ENCODE measurements around the gene RHBDD2.

- TF ChIP-seq CTCF (IDR thresholded peaks at IDR 0.05 in 2 of 3, conservative IDR thresholded peaks at IDR 0.05 in 1 of 3; ENCODE audit: control insufficient read depth in 2 of 3, extremely low read depth in 1 of 3, insufficient read depth in 1 of 3, low read depth in 3 of 3, low read length in 3 of 3): no peak
- no peak for TF ChIP-seq ZBTB33 (IDR thresholded peaks at IDR 0.05)
- TF ChIP-seq E2F4 (IDR thresholded peaks at IDR 0.05; ENCODE audit: low read depth, low read length): no peak
- no peak for TF ChIP-seq NFYB (IDR thresholded peaks at IDR 0.05; ENCODE audit: insufficient read depth, low read depth, low read length)
- TF ChIP-seq USF1 (IDR thresholded peaks at IDR 0.05; ENCODE audit: borderline replicate concordance, extremely low read length, insufficient read depth, low read depth, low read length): no peak
- no peak for TF ChIP-seq POLR2AphosphoS5 (IDR thresholded peaks at IDR 0.05; ENCODE audit: low read length)
- TF ChIP-seq POLR2A (IDR thresholded peaks at IDR 0.05; ENCODE audit: low read depth, low read length): no peak
- TF ChIP-seq POLR2AphosphoS2 (IDR thresholded peaks at IDR 0.05; ENCODE audit: low read depth, low read length): no peak
- no peak for TF ChIP-seq RFX5 (IDR thresholded peaks at IDR 0.05; ENCODE audit: low read depth, low read length)
- TF ChIP-seq ZNF274 (IDR thresholded peaks at IDR 0.05; ENCODE audit: insufficient read depth, insufficient read length): no peak
- TF ChIP-seq POU2F2 (IDR thresholded peaks at IDR 0.05; ENCODE audit: borderline replicate concordance, low read depth, low read length): no peak
- TF ChIP-seq CHD1 (IDR thresholded peaks at IDR 0.05; ENCODE audit: low read depth, low read length): no peak
Measured at GRCh38 chr7:75850235-75850634, 28.6 kb upstream of the RHBDD2 start.

All from GM12878 (cell line).